ENCODE measurements around the gene SLC9B1.
"Not testable (repeated sequence)": the region's sequence is repeated elsewhere in the genome, so short reads cannot be mapped to it uniquely, and the experiment has no call there.

Gene SLC9B1

DNA sequence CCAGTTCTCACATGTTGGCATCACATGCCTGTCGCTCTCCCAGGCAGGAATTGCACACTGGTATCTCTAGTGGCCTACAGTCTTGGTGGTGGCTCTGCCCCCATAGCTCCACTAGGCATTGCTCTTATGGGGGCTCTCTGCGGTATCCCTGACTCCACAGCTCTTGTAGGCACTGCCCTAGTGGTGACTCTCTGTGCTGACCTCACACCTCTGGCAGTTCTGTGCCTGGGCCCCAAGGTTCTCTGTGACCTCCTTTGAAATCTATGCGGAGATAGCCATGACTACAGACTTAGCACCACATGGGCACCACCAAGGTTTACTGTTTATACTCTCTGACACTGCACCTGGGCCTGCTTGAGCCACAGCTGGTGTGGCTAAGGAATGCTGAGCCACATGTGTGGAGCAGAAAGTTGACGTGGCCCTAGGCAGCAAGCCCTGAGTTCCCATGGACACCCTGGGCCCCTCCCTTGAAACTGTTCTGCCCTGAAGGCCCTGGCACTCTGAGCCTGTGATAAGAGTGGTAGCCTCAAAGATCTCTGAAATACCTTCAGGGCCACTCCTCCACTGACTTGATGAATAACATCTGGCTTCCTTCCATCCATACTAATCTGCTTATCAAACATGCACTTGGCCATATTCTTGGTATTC, 8.0 kb downstream of the SLC9B1 start:
- peak; percentile 47 for DNase-seq (ENCODE audit: low read depth)

GRCh38 chr4:103010804-103011203, 8.7 kb downstream of the SLC9B1 start:
- no peak for DNase-seq (ENCODE audit: low read depth)

GRCh38 chr4:103008875-103009729, 10.4 kb downstream of the SLC9B1 start:
- DNase-seq (ENCODE audit: low read depth): peak; percentile 71

DNA sequence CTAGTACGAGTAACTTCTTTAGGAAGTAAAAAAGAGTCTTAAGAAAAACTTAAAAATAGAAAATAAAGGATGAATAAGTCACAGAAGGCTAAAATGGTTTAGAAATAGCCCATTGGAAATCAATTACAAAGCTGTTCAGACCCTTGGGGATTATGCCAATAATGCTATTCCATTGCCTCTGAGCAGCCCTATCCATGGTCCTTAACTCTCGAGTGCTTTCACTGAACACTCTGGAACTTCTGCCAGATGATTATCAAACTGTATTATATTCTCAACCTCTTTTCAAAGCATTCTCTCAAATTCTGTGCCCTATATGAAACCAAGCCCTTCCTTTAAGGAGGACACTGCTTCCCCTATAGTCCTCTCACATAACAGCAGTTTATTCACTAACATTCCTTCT, 17.0 kb downstream of the SLC9B1 start:
- peak; percentile 39 for DNase-seq (ENCODE audit: low read depth)

DNA sequence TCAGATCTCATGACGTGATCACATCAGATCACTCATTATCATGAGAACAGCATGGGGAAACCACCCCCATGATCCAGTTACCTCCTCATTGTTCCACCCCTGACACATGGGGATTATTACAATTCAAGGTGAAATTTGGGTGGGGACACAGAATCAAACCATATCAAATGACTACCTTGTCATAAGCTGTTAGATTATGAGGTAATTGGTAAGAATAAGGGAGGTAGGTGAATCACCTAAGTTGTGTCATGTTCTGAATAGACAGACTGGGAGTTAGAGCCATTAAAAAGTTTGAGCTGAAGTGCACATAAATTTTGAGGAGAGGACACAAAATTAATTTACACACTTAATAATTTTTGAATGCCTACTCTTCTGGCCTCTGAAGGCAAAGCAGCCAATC, 24.7 kb downstream of the SLC9B1 start:
- DNase-seq (ENCODE audit: low read depth): no peak

DNA sequence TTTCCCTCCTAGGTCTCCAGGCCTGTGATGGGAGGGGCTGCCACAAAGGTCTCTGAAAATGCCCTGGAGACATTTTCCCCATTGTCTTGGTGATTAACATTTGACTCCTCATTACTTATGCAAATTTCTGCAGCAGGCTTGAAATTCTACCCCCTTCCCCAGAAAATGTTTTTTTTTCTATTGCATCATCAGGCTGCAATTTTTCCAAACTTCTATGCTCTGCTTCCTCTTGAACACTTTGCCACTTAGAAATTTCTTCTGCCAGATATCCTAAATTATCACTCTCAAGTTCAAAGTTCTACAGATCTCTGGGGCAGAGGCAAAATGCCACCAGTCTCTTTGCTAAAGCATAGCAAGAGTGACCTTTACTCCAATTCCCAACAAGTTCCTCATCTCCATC, 25.5 kb downstream of the SLC9B1 start:
- DNase-seq (ENCODE audit: low read depth): not testable (repeated sequence)

DNA sequence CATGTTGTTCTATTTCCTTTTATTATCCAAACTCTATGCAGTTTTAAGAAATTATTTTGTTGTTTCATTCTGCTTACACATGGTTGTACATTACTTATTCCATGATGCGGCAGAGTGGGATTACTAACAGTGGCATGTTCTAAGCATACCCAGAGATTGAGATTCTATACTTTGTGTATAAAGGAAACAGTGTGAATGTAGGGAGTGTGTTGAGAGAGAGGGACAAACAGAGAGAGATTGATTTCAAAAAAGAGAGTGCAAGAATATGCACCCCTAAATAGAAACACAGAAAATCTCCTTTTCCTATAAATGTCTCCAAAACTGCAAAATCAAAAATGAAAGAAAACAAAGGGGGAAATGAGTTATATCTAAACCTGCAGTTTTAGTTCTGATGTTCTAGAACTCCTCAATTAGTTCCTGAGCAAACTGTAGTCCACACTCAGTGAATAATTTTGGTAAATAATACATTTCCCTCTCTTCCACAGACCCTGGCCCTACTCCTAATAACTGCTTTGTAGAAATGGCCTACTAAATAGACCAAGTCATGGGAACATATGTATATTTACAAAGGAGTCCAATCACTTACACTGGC, 31.0 kb downstream of the SLC9B1 start:
- DNase-seq (ENCODE audit: low read depth): no peak

- no peak for DNase-seq (ENCODE audit: low read depth)
Observed at GRCh38 chr4:102981005-102981404, 38.5 kb downstream of the SLC9B1 start.

DNA sequence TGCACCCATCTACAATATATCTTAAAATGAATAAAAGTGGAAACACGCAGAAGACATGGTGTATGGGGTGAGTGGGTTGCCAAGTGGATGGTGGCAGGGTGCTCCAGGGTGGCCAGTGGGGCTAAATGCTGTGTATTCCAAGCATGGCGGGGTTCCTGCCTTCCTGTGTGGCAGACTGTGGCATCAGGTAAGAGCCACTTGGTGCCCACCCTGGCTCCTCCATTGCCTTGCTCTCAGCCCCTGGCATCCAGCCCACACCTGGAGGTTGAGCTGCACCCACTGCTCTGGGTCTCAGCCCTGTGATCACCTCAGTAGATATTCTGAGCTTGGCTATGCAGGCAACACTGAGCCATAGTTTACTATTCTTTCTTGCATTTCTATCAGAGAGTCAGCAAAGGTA, 57.7 kb downstream of the SLC9B1 start:
- not testable (repeated sequence) for DNase-seq (ENCODE audit: low read depth)

DNA sequence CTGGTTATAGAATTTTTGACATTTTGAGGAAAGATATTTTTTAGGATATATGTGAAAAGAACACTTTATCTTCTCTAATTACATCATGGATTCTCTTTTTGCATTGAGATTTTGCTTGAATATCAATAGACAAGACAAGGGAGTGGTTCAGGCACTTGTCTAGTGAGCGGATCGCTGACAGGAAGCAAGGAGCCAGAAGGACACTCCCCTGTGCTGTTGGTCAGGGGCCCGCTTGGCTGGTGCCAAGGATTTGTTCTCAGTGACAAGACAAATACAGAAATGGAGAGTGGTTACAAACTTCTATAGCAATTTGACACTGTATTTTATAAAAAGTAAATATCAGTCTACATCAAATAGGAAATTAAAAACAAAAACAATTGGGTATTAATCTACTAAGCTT, 60.0 kb downstream of the SLC9B1 start:
- no peak for DNase-seq (ENCODE audit: low read depth)

GRCh38 chr4:102945066-102945465, 74.4 kb downstream of the SLC9B1 start:
- DNase-seq (ENCODE audit: low read depth): no peak

DNA sequence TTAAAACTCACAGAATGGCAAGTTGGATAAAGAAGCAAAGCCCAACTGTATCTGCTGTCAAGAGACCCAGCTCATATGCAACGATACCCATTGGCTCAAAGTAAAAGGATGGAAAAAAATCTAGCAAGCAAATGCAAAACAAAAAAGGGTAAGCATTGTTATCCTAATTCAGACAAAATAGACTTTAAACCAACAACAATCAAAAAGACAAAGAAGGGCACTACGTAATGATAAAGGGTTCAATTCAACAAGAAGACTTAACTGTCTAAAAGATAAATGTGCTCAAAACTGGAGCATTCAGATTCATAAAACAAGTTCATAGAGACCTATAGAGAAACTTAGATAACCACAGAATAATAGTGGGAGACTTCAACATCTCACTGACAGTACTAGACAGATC, 81.4 kb downstream of the SLC9B1 start:
- DNase-seq (ENCODE audit: low read depth): not testable (repeated sequence)

GRCh38 chr4:102935716-102936115, 83.8 kb downstream of the SLC9B1 start:
- DNase-seq (ENCODE audit: low read depth): no peak

DNA sequence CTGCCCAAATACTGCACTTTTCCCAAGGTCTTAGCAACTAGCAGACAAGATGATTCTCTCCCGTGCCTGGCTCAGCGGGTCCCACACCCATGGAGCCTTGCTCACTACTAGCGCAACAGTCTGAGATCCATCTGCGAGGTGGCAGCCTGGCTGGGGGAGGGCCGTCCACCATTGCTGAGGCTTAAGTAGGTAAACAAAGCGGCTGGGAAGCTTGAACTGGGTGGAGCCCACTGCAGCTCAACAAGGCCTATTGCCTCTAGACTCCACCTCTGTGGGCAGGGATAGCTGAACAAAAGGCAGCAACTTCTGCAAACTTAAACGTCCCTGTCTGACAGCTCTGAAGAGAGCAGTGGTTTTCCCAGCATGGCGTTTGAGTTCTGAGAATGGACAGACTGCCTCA, 99.8 kb downstream of the SLC9B1 start:
- not testable (repeated sequence) for DNase-seq (ENCODE audit: low read depth)

- no peak for DNase-seq (ENCODE audit: low read depth)
Observed at GRCh38 chr4:102918859-102919258, 100.6 kb downstream of the SLC9B1 start.

DNA sequence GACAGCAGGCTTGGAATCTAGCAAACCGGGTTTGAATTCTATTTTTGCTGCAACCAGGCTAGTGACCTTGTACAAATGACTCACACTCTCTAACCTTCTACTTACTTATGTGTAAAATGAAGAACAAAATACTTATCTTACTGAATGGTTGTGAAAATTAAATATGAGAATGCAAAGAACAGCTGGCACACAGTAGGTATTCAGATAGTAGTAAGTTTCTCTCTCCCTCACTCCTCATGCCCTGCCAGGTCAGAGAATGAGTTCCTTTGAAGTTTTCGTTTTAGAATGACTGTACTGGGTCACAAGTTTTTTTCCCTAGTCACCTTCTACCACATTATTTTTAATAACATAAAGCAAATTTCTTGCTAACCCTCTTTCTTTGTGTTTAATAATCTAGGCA, 117.7 kb downstream of the SLC9B1 start:
- DNase-seq (ENCODE audit: low read depth): no peak

DNA sequence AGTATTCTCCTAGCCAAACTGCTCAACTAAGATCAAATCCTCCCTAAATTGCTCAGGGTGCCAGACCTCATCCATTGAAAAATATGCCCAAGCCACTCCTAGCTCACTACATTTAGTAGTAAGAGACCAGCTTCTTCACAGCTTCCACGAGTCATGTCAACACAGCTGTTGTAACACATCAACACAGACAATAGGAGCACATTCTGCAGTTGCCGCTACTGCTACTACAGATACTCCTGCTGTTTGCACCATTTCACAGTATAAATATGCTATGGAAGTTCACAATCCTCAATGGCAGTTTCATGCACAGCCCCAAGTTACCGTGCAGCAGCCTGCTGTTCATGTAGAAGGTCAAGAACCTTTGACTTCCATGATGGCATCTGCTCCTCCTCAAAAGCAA, 121.9 kb downstream of the SLC9B1 start:
- not testable (repeated sequence) for DNase-seq (ENCODE audit: low read depth)

GRCh38 chr4:102896547-102896946, 123.0 kb downstream of the SLC9B1 start:
- DNase-seq (ENCODE audit: low read depth): not testable (repeated sequence)

GRCh38 chr4:102889866-102890265, 129.6 kb downstream of the SLC9B1 start:
- not testable (repeated sequence) for DNase-seq (ENCODE audit: low read depth)

- DNase-seq (ENCODE audit: low read depth): not testable (repeated sequence)
Observed at GRCh38 chr4:102888570-102888969, 130.9 kb downstream of the SLC9B1 start.

- DNase-seq (ENCODE audit: low read depth): no peak
Observed at GRCh38 chr4:102883278-102883677, 136.2 kb downstream of the SLC9B1 start.

DNA sequence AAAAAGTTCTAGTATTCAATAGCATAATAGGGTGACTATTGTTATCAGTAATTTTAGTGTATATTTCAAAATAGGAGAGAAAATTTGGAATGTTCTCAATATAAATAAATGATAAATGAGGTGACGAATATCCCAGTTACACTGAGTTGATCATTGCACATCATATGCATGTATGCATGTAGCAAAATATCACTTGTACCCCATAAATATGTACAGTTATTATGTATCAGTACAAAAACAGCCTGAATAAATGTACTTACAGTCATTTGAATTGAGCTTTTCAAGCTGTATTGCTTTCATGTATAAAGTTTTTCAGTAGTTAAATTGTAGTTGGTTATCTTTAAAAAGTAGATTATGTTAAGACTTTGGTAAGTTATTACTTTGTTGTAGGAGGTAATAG, 138.2 kb downstream of the SLC9B1 start:
- no peak for DNase-seq (ENCODE audit: low read depth)

DNA sequence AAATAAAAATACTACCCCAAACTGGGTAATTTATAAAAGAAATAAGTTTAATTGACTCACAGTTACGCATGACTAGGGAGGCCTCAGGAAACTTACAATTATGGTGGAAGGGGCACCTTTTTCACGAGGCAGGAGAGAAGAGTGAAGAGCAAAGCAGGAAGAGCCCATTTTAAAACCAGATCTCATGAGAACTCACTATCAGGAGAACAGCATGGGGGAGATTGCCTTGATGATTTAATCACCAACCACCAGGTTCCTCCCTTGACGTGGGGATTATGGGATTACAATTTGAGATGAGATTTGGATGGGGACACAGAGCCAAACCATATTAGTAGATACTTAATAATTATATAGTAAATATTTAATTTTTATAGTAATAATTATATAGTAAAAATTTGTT, 140.6 kb downstream of the SLC9B1 start:
- no peak for DNase-seq (ENCODE audit: low read depth)

All from EH (cell line).